Mucosa of rectum (tissue), 2 donors: ENCODE data around the gene ZNF184.
"Not testable (repeated sequence)": the region's sequence is repeated elsewhere in the genome, so short reads cannot be mapped to it uniquely, and the experiment has no call there.

ENCODE experiments used
- H3K27ac ChIP-seq, 2 donors: one replicate each; pipeline ENCODE4 v1.7.0; 2013; ENCODE audit warnings: inconsistent platforms in 2 of 2, low read depth in 2 of 2, low read length in 2 of 2
- H3K27me3 ChIP-seq, 2 donors: one replicate each; pipeline ENCODE4 v1.7.0; 2013; ENCODE audit warnings: low read length in 2 of 2; ENCODE audit not compliant: control insufficient read depth in 2 of 2, insufficient read depth in 2 of 2
- H3K36me3 ChIP-seq, 2 donors: one replicate each; pipeline ENCODE4 v1.7.0; 2013; ENCODE audit warnings: low read length in 2 of 2; ENCODE audit not compliant: control insufficient read depth in 2 of 2, insufficient read depth in 2 of 2
- H3K4me1 ChIP-seq, 2 donors: one replicate each; pipeline ENCODE4 v1.7.0; 2013; ENCODE audit warnings: low read length in 2 of 2, mild to moderate bottlenecking in 1 of 2; ENCODE audit not compliant: control insufficient read depth in 2 of 2, insufficient read depth in 2 of 2
- H3K4me3 ChIP-seq, 2 donors: one replicate each; pipeline ENCODE4 v1.7.0; 2013; ENCODE audit warnings: low read length in 2 of 2
- H3K9ac ChIP-seq, 2 donors: one replicate each; pipeline ENCODE4 v1.7.0; 2013; ENCODE audit warnings: low read length in 2 of 2, low read depth in 1 of 2, mild to moderate bottlenecking in 1 of 2
- H3K9me3 ChIP-seq, 2 donors: one replicate each; pipeline ENCODE4 v1.7.0; 2013; ENCODE audit warnings: low read length in 2 of 2; ENCODE audit not compliant: control insufficient read depth in 2 of 2
- donor health status: healthy.
- donor health status: Normal muscosa, but diverticular disease.

Gene ZNF184

GRCh38 chr6:27424851-27425250, 48.1 kb downstream of the ZNF184 start:
- H3K9me3 ChIP-seq, H3K9ac ChIP-seq, H3K27ac ChIP-seq, H3K4me1 ChIP-seq, H3K36me3 ChIP-seq, H3K27me3 ChIP-seq, H3K4me3 ChIP-seq: not testable (repeated sequence)

- Histone ChIP-seq H3K9ac (no peak overlapping the region), H3K27me3 (no peaks in the 10 kb centered on the region), H3K36me3 (no peaks in the 10 kb centered on the region), H3K9me3 (no peaks in the 10 kb centered on the region), H3K4me1 (no peaks in the 10 kb centered on the region), H3K4me3 (no peak overlapping the region), H3K27ac (no peak overlapping the region)
Measured at GRCh38 chr6:27422651-27423332, 50.1 kb downstream of the ZNF184 start.

GRCh38 chr6:27419363-27419762, 53.5 kb downstream of the ZNF184 start:
- Histone ChIP-seq H3K27ac (no peak overlapping the region), H3K9ac (no peak overlapping the region), H3K4me3 (no peak overlapping the region), H3K4me1 (no peaks in the 10 kb centered on the region), H3K9me3 (peaks cover 0 to 4% of the 10 kb centered on the region in 2 donors), H3K36me3 (no peaks in the 10 kb centered on the region), H3K27me3 (no peaks in the 10 kb centered on the region)

GRCh38 chr6:27415898-27416297, 57.0 kb downstream of the ZNF184 start:
- H3K27ac ChIP-seq, result no peak overlapping the region
- no peaks in the 10 kb centered on the region for H3K36me3 ChIP-seq
- no peaks in the 10 kb centered on the region for H3K4me1 ChIP-seq
- H3K27me3 ChIP-seq, result no peaks in the 10 kb centered on the region
- no peak overlapping the region for H3K4me3 ChIP-seq
- peaks cover 0 to 4% of the 10 kb centered on the region in 2 donors for H3K9me3 ChIP-seq
- no peak overlapping the region for H3K9ac ChIP-seq

- H3K9me3 ChIP-seq, result peaks cover 0 to 4% of the 10 kb centered on the region in 2 donors
- no peaks in the 10 kb centered on the region for H3K4me1 ChIP-seq
- H3K4me3 ChIP-seq, result no peak overlapping the region
- no peaks in the 10 kb centered on the region for H3K36me3 ChIP-seq
- H3K9ac ChIP-seq, result no peak overlapping the region
- H3K27ac ChIP-seq, result no peak overlapping the region
- no peaks in the 10 kb centered on the region for H3K27me3 ChIP-seq
Measured at GRCh38 chr6:27414996-27415395, 57.9 kb downstream of the ZNF184 start.

GRCh38 chr6:27414300-27414699, 58.6 kb downstream of the ZNF184 start:
- H3K27ac ChIP-seq, result no peak overlapping the region

GRCh38 chr6:27407153-27407814, 65.6 kb downstream of the ZNF184 start:
- Histone ChIP-seq H3K27me3 (no peaks in the 10 kb centered on the region), H3K9ac (no peak overlapping the region), H3K4me3 (no peak overlapping the region), H3K36me3 (no peaks in the 10 kb centered on the region), H3K27ac (no peak overlapping the region), H3K9me3 (peaks cover 2 to 3% of the 10 kb centered on the region in 2 donors), H3K4me1 (no peaks in the 10 kb centered on the region)

More at GRCh38 chr6:27414300-27414699, 58.6 kb downstream of the ZNF184 start:
- no peak overlapping the region for H3K4me3 ChIP-seq
- no peaks in the 10 kb centered on the region for H3K27me3 ChIP-seq
- no peaks in the 10 kb centered on the region for H3K36me3 ChIP-seq
- H3K9me3 ChIP-seq, result peaks cover 0 to 4% of the 10 kb centered on the region in 2 donors
- no peak overlapping the region for H3K9ac ChIP-seq
- H3K4me1 ChIP-seq, result no peaks in the 10 kb centered on the region

- Histone ChIP-seq H3K27ac (no peak overlapping the region), H3K27me3 (no peaks in the 10 kb centered on the region), H3K36me3 (no peaks in the 10 kb centered on the region), H3K9ac (no peak overlapping the region), H3K4me3 (no peak overlapping the region), H3K4me1 (no peaks in the 10 kb centered on the region), H3K9me3 (peaks cover 2 to 3% of the 10 kb centered on the region in 2 donors)
Measured at GRCh38 chr6:27406085-27406484, 66.8 kb downstream of the ZNF184 start.

GRCh38 chr6:27400877-27401642, 71.8 kb downstream of the ZNF184 start:
- Histone ChIP-seq H3K9me3 (peaks cover 5 to 8% of the 10 kb centered on the region in 2 donors), H3K4me3 (no peak overlapping the region), H3K4me1 (no peaks in the 10 kb centered on the region), H3K27ac (no peak overlapping the region), H3K27me3 (no peaks in the 10 kb centered on the region), H3K9ac (no peak overlapping the region), H3K36me3 (no peaks in the 10 kb centered on the region)
